GM08714 (cell line): ENCODE results near the gene FKBP9.
"Not testable (repeated sequence)": the region's sequence is repeated elsewhere in the genome, so short reads cannot be mapped to it uniquely, and the experiment has no call there.

Experiments used
- H3K4me3 ChIP-seq: fragments of 200-500 bp; sonication (Bioruptor generic); 2 replicates; pipeline ENCODE4 v1.5.1; 2014; ENCODE audit warnings: mild to moderate bottlenecking, low read length, inconsistent platforms
- ZNF274 ChIP-seq: IDR thresholded peaks from 2 replicates; pipeline ENCODE4 v1.6.1; 2012; ENCODE audit warnings: mild to moderate bottlenecking, low read depth, low read length

FKBP9 gene

DNA sequence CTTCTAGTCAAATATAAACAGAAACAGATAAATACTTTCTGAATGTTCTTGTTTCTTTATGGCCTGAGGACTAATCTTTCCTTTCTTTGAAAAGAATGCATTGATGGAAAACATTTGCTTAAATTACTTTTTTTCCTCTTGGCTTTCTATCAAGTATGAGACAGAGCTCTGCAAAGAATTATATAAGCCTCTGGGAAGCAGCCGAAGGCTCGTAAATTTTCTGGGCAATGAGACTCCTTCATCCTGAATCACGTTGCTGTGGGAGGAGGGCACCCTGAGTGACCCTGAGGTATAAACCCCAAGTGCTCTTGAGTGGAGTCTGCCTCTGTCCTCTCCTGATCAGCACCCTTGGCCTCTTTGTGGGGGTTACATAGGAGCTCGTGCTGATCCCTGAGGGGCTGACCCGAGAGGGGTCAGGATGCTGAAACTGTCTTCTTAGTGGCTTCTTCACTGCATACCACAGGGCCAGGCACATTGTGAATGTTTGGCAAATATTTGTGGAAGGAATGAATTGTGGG is 33.9 kb downstream of the FKBP9 start:
- not testable (repeated sequence) for H3K4me3 ChIP-seq

DNA sequence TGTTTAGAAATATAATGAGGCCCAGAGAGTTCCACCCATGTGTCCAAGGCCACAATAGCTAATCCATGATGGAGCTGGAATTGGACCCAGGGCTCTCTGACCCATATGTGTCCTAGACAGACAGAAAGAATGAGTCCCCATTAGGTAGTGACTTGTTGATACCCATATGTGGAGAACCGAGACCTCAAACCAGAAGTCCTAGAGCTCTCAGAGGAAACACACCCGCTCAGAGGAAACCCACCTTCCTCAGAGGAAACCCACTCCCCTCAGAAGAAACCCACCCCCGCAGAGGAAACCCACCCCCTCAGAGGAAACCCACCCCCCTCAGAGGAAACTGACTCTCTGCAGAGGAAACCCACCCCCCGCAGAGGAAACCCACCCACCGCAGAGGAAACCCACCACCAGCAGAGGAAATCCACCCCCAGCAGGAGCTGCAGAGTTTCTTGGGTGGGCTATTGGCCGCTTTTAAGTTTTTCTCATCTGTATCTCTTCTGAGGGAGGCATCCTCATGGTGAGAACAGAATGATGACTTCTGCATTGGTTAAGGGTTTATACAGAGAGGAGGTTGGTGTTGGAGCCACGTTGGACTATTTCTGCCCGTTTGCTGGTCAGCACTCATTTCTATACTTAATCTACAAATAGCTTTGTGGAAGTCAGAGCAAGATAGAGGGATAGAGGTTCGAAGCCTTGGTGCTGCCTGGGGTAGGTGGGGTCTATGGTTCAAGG is 34.9 kb downstream of the FKBP9 start:
- not testable (repeated sequence) for H3K4me3 ChIP-seq

DNA sequence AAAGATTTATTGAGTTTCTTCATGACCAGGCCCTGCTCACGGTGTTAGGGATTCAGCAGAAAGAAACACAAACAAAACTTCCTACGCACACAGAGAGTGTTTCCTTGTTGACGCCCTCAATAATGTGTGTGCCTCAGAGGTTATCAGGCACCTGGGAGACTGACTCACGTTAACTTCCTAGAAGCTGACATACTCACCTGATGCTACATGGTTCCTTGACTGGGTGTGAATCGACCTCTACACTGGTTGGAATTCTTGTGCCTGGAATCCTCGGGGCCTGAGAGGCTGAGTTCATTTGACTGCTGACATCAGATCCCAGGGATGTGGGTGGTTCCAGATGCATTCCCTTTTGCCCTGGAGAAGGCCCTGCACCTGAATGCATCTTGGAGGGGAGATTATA is 35.5 kb downstream of the FKBP9 start:
- H3K4me3 ChIP-seq: not testable (repeated sequence)

DNA sequence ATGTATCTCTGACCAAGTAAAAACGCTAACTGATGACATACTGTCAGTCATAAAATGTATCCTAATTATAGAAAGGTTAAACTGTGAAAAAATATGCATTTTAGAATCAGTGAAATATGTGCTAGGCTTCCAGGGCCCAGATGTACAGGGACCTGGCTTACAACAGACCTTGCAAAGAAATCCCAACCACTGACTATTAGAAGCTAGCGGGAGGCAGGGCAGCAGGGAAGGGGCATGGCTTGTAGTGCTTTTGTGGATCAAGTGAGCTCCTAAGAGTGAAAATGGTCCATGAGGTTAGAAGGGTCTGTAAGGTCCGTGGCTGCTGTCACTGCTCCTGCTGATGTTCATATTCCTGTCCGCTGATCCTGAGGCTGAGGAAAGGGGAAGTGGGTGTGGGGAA is 40.7 kb downstream of the FKBP9 start:
- not testable (repeated sequence) for H3K4me3 ChIP-seq

DNA sequence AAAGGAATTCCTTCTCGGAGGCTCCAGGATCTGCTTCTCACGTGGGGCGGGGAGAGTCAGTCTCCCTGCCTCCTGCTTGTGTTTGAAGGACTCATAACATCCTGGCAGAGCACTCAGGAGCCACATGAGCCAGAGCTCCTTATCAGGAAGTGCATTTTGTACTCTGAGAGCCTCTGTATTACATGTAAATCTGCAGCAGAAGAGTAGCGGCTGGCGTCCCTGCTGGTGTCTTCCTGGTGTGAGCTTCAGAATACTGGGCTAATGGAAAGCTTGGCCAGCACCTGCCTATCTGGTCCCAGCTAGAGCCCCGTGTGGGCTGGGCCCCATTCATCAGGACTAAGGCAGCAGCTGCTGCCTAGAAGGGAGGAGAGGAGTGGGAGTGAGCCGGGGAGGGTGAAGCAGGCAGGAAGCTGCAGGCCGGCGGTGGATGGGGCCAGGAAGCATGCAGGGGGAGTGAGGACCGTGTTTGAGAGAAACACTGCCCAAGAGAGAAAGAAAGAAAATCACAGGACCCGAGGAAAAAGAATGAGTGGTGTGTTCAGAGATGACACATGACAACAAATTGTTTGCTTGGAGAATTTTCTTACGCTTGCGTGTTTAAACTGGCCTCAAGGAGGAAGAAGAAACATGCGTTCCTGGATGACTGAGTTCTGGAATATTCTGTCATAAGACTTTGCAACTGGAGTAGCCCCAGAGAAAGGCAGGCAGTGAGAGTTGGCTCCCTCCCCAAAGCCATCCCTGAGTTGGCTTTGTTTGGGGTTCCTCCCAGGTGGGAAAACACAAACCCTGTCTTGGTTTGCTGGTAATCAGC is 41.3 kb downstream of the FKBP9 start:
- H3K4me3 ChIP-seq: not testable (repeated sequence)

DNA sequence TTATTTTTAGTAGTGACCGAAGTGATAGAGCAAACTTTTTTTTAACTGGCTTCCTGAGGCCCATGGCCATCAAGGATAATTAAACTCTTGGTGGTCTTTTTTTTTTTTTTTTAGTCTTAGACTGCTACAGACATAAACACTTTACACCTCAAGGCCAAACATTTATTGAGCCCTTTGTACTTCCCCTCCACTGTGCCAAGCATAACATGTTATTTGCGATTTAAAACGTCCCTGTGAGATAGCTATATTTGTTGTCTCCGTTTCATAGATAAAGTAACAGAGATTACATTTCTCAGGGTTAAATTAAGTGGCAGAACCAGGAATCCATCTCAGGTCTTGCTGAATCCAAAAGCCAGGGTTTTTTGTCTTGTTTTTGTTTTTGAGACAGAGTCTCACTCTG is 42.1 kb downstream of the FKBP9 start:
- not testable (repeated sequence) for H3K4me3 ChIP-seq

DNA sequence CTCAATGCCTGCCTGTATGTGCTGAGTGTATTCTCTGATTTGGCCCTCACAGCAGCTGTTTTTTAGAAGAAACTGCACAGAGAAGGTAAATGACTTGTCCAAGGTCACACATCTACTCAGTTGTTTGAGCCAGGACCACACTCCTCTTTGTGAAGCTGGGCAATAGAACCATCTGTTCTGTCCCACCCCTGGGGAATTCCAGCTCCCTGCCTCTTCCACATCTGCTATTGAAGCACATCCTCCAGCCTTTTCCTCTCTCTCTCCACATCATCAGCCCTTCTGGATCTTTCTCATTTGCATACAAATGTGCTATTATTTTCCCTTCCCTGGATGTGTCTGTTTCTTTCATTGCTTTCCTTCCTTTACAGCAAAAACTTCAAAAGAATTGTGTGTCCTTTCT is 45.9 kb downstream of the FKBP9 start:
- H3K4me3 ChIP-seq: not testable (repeated sequence)

DNA sequence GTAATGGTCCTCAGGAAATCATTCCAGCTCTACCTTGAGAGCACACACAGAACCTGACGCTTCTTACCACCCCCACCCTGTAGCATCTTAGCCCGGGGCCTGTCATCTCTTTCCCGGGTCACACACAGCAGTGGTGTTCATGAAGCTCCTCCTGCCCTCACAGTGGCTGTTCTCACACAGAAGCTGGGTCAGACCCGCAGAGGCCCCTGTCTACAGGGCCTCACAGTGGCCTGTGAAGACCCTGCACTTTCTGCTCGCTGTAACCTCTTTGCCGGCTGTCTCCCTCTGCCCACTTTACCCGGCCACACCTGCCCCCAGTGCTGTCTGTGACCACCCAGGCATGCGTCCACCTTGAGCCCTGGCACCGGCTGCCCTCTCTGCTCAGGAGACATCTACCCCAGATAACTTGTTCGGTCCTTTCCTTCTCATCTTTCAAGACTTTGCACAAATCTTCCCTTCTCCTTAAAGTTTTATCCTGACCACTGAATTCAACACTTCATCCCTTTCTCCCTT is 46.9 kb downstream of the FKBP9 start:
- not testable (repeated sequence) for H3K4me3 ChIP-seq

DNA sequence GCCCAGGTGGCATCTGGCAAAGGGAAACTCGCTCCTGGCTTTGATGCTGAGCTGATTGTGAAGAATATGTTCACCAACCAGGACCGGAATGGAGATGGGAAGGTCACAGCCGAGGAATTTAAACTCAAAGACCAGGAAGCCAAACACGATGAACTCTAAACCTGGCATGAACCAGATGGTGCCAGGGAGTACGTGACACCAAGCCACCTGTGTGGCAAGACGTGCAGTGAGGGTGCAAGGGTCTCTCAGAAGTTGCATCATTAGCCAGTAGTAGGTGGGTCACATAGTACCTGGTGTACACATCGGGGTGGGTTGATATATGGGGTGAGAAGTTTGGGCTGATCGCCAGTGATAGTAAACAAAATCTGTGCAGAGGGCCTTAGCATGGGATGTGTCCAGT is 48.0 kb downstream of the FKBP9 start:
- not testable (repeated sequence) for H3K4me3 ChIP-seq

DNA sequence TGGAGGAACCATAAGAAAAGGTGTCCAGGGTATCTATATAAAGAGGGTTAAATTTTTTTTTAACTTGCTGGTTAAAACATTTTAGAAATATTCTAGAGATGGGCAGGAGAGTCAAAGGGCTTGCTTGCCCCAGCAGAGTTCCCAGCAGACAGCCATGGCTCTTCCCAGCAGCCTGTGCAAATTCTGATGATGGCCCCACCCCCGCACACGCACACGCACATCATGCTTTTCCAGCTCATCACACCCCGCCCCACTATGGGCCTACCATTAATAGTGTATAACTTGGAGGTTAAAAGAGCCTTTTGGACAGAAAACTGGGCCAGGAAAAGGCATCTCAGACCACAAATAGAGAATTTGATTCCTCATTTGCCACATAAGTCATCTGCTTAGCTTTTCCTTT is 48.5 kb downstream of the FKBP9 start:
- not testable (repeated sequence) for H3K4me3 ChIP-seq

DNA sequence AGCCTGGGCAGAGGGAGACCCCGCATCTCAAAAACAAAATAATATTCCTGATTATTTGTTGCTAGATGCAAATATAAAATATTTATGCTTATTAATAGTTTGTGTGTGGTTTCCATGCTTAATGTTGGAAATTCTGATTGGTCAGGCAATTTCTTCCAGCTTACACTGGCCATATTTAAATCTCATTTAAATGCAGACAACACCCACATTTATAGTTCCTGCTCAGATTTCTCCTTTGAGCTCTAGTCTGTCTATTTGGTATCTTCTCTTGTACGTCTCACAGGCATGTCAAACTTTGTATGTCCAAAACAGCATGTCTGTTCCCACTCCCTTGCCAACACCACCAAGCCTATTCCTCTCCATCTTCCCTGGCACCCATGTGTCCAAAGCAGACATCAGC is 52.5 kb downstream of the FKBP9 start:
- no peak overlapping the region for H3K4me3 ChIP-seq
- no peak for TF ChIP-seq ZNF274

DNA sequence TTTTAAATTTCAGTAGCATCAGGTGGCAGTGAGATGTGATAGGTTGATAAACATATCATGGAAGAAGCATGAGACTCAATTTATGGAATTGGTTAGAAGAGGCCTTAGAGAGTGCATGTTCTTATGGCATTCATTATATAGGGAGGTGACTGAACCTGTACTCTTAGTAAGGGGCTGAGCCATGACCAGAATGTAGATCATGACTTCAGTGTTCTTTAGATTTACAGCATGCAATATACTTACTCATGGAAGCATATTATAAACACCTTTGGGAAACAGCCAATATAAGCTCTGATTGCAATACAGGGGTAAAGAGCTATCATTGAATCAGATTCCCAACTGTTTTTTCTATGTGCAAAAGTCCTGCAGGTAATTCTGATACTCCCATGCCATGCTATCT is 55.1 kb downstream of the FKBP9 start:
- H3K4me3 ChIP-seq: no peak overlapping the region
- no peak for TF ChIP-seq ZNF274

DNA sequence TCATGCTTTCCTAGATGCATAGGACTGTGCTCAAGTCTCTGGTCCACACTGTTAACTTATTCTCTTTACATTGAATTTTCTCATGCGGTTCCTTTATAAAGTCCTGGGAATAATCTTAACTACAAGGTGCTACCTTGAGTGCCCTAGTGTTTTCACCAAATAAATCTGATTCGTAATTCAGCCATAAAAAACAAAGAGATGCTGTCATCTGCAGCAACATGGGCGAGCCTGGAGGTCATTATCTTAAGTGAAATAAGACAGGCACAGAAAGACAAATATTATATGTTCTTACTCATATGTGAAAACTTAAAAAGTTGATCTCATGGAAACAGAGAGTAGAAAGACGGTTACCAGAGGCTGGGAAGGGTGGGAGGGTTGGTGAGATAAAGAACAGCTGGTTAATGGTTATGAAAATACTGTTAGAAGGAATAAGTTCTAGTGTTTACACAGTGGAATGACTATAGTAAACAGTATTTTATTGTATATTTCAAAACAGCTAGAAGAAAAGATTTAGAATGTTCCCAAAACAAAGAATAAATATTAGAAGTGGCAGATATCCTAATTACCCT is 67.0 kb downstream of the FKBP9 start:
- TF ChIP-seq ZNF274: no peak
- H3K4me3 ChIP-seq: no peak overlapping the region

DNA sequence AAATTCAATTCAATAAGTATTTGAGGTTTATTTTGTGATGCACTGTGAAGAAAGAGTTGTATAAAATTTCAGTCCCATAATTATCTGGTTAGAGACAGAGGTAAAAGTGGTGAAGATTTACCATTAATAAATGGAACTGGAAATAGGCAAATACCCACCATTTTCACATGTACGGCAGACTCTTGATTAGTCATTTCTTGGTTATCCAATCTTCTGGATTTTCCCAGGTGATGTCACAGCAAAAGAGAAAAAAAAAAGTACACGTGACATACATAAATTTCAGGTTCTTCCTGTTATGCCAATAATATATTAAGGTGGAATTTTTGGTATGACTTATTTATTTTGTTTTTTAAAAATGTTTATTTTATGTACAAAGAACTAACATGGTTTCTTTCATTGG is 78.5 kb downstream of the FKBP9 start:
- TF ChIP-seq ZNF274: no peak
- no peak overlapping the region for H3K4me3 ChIP-seq

DNA sequence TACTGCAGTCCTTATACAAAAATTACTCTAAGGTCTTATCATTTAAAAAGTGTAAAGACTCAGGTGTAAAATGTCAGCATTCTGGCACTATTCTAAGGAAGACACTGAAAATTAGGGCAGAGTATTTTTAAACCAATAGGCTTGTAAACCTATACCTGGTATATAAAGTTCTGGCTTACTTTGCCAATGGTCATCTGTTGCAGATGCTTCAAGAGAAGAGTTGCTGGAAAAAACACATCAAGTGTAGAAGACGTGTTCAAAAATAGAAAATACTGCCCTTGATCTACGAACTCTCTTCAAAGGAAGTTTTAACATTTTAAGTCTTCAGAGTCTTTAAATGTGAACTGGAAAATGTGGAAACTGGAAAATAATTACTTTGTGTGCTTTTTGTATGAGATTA is 81.4 kb downstream of the FKBP9 start:
- TF ChIP-seq ZNF274: no peak
- peak overlapping the region; percentile 74; the same call in 1 of the 2 replicates for H3K4me3 ChIP-seq

DNA sequence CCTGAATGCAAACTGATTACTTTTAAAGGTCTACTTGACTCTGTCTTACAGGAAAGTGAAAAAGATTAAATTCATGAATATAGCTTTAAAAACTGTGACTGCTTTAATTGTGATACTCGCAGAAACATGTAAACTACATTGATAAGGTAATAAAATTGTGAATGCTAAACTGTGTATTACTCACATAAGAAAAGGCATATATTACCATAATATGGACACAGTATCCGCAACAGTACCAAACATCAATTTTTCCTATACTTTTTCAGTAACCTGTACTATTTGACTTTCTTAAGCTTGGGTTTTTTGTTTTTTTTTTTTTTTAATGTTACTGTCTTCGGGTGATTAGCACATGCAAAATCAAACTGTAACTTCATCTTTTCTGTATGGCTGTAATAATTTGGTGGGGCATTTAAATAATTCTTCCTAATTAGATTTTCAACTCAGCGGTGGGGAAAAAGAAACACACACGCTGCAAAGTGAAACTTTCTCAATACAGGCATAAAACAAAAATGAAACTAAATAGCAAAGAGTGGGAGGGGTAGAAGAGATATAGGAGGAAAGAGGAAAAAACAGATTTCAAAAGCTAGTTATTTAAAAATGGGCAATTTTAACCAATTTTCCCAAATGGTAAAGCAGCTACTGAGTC is 82.1 kb downstream of the FKBP9 start:
- peak overlapping the region; percentile 74 for H3K4me3 ChIP-seq

More for the DNA sequence above, 82.1 kb downstream of the FKBP9 start:
- no peak for TF ChIP-seq ZNF274
